Activated CD4-positive, CD25-positive, alpha-beta regulatory T cell treated with anti-CD3 and anti-CD28 coated beads, Interleukin-2, amount 50 U/mL, for 16 hours (primary cell): Measurements from ENCODE around the gene PAK4.
"Not testable (repeated sequence)": the region's sequence is repeated elsewhere in the genome, so short reads cannot be mapped to it uniquely, and the experiment has no call there.

ENCODE experiments used
- DNase-seq: peaks from one replicate; pipeline ENCODE4 v3.0.0-alpha.2; 2020; ENCODE audit warnings: low read depth, low spot score

The PAK4 gene

GRCh38 chr19:39130337-39131254 lies 5.0 kb downstream of the PAK4 start:
- DNase-seq, result no peak

- DNase-seq, result no peak
Observed at GRCh38 chr19:39131255-39131755, 5.7 kb downstream of the PAK4 start.

- DNase-seq, result no peak
Observed at GRCh38 chr19:39132344-39132969, 6.9 kb downstream of the PAK4 start.

- no peak for DNase-seq
Observed at GRCh38 chr19:39133431-39134270, 8.1 kb downstream of the PAK4 start.

GRCh38 chr19:39135701-39136100 lies 10.1 kb downstream of the PAK4 start:
- no peak for DNase-seq

- no peak for DNase-seq
Observed at GRCh38 chr19:39136225-39136940, 10.8 kb downstream of the PAK4 start.

- DNase-seq, result no peak
Observed at GRCh38 chr19:39137131-39137530, 11.5 kb downstream of the PAK4 start.

GRCh38 chr19:39138221-39139211 lies 12.9 kb downstream of the PAK4 start:
- no peak for DNase-seq

GRCh38 chr19:39139305-39139874 lies 13.8 kb downstream of the PAK4 start:
- DNase-seq, result no peak

- DNase-seq, result no peak
Observed at GRCh38 chr19:39139971-39140453, 14.4 kb downstream of the PAK4 start.

GRCh38 chr19:39140594-39140993 lies 15.0 kb downstream of the PAK4 start:
- DNase-seq, result no peak

GRCh38 chr19:39141929-39142328 lies 16.3 kb downstream of the PAK4 start:
- DNase-seq, result no peak

GRCh38 chr19:39142630-39143029 lies 17.0 kb downstream of the PAK4 start:
- no peak for DNase-seq

- DNase-seq, result not testable (repeated sequence)
Observed at GRCh38 chr19:39143757-39144289, 18.2 kb downstream of the PAK4 start.

GRCh38 chr19:39144290-39145071 lies 18.9 kb downstream of the PAK4 start:
- DNase-seq, result no peak

GRCh38 chr19:39145180-39145953 lies 19.8 kb downstream of the PAK4 start:
- DNase-seq, result no peak

GRCh38 chr19:39146091-39146490 lies 20.5 kb downstream of the PAK4 start:
- no peak for DNase-seq
